ENCODE measurements around the gene ANAPC2. TPM values are rescaled to one million over a fixed set of nuclear protein-coding genes. Genes with fewer than 3 reads are reported as not detected.
A peak's percentile ranks its signal among the peaks of the same experiment; 100 is the strongest.

Gene ANAPC2
- total RNA-seq, 1 donor from 2014 or later = 73.2 TPM

DNA sequence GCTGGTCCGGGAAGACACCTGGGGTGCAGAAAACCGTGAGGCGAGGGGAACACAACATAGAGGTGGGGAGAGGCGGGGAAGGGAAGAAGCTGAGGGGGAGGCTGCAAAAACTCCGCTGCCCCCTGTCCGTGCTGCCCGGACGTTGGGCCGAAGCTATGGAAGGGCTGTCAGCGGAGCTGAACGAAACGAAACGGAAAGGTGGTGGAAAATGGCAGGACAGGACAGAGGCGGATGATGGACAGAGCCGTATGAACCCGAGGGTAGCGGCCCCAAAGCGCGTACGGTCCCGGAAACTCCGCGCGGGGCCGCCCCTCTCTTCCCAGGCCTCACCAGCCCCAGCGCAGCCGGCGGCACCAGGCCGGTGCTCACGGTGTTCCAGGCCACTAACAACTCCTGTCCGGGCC is 272 bp downstream of the ANAPC2 start:
- no peak for DNase-seq (ENCODE audit: low spot score, unreplicated experiment)

DNA sequence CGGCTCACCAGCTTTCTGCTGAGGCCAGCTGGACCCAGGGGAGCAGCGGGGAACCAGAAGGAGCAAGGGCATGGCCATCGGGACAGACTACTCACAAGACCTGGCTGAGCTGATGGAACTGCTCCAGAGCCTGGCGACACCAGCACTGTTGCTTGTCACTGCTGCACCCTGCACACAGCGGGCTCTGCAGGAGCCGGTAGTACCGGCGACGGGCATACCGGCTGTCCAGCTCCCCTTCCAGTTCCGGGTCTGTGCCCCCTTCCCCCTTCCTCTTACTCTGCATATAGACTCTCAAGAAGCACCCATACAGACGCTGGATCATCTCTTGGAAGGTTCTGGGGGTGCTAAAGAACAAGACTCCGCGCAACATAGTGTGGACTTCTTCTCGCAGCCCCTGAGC is 974 bp downstream of the ANAPC2 start:
- DNase-seq (ENCODE audit: low spot score, unreplicated experiment) = no peak
- Mint-ChIP-seq H3K27me3 (no peaks in the 10 kb centered on the region), H3K27ac (peak overlapping the region; percentile 88), H3K9me3 (ENCODE audit: low read depth) (no peaks in the 10 kb centered on the region), H3K4me3 (ENCODE audit: low read depth) (peak overlapping the region; percentile 91), H3K4me1 (ENCODE audit: low read depth) (peaks cover 15% of the 10 kb centered on the region), H3K36me3 (ENCODE audit: insufficient read depth) (peaks cover 2% of the 10 kb centered on the region)
- TF ChIP-seq, protein P1, sequence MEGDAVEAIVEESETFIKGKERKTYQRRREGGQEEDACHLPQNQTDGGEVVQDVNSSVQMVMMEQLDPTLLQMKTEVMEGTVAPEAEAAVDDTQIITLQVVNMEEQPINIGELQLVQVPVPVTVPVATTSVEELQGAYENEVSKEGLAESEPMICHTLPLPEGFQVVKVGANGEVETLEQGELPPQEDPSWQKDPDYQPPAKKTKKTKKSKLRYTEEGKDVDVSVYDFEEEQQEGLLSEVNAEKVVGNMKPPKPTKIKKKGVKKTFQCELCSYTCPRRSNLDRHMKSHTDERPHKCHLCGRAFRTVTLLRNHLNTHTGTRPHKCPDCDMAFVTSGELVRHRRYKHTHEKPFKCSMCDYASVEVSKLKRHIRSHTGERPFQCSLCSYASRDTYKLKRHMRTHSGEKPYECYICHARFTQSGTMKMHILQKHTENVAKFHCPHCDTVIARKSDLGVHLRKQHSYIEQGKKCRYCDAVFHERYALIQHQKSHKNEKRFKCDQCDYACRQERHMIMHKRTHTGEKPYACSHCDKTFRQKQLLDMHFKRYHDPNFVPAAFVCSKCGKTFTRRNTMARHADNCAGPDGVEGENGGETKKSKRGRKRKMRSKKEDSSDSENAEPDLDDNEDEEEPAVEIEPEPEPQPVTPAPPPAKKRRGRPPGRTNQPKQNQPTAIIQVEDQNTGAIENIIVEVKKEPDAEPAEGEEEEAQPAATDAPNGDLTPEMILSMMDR (IDR thresholded peaks at IDR 0.05; ENCODE audit: unreplicated experiment) = no peak

More for the DNA sequence above, 272 bp downstream of the ANAPC2 start:
- TF ChIP-seq, protein P1 (IDR thresholded peaks at IDR 0.05; ENCODE audit: unreplicated experiment) = no peak
- Mint-ChIP-seq H3K27ac (peak overlapping the region; percentile 93), H3K4me3 (ENCODE audit: low read depth) (peak overlapping the region; percentile 91), H3K4me1 (ENCODE audit: low read depth) (peaks cover 15% of the 10 kb centered on the region), H3K36me3 (ENCODE audit: insufficient read depth) (peaks cover 2% of the 10 kb centered on the region), H3K27me3 (no peaks in the 10 kb centered on the region), H3K9me3 (ENCODE audit: low read depth) (no peaks in the 10 kb centered on the region)

DNA sequence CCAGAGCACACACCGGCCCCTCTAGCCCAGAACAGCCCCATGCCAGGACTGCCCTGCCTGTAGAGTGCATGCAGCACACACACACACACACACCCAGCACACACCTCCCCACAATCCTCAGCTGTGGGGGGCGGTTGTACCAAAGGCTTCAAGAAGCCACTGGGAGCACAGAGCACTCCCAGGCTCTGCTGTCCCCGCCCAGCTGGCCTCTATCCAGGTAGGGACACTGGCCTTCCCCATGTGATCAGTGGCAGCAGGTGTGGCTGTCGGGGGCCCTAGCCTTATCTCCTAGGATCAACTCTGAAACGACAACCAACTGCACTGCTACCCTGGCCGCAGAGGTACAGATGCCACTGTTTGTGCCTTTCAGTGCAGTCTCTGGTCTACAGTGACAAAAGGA is 2.0 kb downstream of the ANAPC2 start:
- H3K4me3 Mint-ChIP-seq (ENCODE audit: low read depth) = peak overlapping the region; percentile 91
- H3K4me1 Mint-ChIP-seq (ENCODE audit: low read depth) = peaks cover 15% of the 10 kb centered on the region
- peaks cover 4% of the 10 kb centered on the region for H3K36me3 Mint-ChIP-seq (ENCODE audit: insufficient read depth)
- H3K27me3 Mint-ChIP-seq = no peaks in the 10 kb centered on the region
- DNase-seq (ENCODE audit: low spot score, unreplicated experiment) = no peak
- no peak overlapping the region for H3K27ac Mint-ChIP-seq
- no peaks in the 10 kb centered on the region for H3K9me3 Mint-ChIP-seq (ENCODE audit: low read depth)
- TF ChIP-seq, protein P1 (IDR thresholded peaks at IDR 0.05; ENCODE audit: unreplicated experiment) = no peak

DNA sequence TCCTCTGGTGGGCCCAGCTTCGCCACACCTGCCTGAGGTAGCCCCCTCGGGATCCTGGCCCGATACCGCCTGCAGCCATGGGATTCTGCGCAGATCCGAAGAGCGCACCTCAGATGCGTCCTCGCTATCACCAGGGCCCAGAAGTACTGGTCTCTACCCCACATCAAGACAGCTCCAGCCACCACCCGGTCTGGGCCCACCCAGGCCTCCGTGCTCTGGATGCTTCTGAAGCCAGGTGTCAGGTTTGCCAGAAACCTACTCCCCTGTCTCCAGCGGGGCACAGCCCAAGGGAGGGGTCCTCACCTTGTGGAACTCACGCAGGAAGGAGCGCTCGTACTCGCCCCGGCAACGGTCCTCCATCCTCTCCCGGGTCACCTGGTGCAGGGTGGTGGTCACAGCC is 2.4 kb downstream of the ANAPC2 start:
- peaks cover 4% of the 10 kb centered on the region for H3K36me3 Mint-ChIP-seq (ENCODE audit: insufficient read depth)
- no peak overlapping the region for H3K4me3 Mint-ChIP-seq (ENCODE audit: low read depth)
- H3K4me1 Mint-ChIP-seq (ENCODE audit: low read depth) = peaks cover 15% of the 10 kb centered on the region
- no peaks in the 10 kb centered on the region for H3K27me3 Mint-ChIP-seq
- H3K9me3 Mint-ChIP-seq (ENCODE audit: low read depth) = no peaks in the 10 kb centered on the region
- TF ChIP-seq, protein P1 (IDR thresholded peaks at IDR 0.05; ENCODE audit: unreplicated experiment) = no peak
- DNase-seq (ENCODE audit: low spot score, unreplicated experiment) = no peak
- no peak overlapping the region for H3K27ac Mint-ChIP-seq

DNA sequence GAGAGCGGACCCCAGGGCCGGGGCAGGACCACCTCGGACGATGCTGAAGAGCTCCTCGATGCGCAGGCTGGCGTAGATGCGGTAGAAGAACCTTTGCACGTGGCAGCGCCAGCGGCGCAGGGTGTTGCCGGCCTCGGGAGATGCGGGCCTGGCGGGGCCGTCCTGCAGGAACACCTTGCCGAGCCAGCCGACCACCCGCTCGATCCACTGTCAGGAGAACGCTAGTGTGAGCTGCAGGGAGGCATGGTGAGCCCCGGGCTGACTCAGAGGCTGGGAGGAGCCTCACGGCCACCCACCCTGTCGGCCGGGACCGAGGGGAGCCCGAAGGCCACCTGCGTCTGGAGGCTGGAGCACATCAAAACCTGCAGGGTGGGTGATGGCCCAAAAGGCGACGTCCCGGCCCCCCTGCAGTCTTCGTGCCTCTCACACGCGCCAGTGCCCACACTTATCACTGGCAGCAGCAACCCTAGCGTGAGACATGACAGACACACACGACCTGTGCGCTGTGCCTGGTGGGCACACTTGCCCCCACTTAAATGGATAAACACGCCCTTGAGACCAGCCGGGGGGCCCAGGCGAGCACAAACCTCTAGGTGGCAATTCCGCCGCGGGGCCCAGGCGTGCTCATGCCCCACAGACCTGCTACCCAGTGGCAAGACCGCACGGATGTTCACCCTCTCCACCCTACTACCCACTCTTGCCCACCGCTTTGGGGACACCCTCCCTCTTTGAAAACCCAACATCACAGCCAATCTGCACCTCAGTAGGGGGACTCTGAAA is 3.3 kb downstream of the ANAPC2 start:
- no peak overlapping the region for H3K27ac Mint-ChIP-seq
- no peaks in the 10 kb centered on the region for H3K9me3 Mint-ChIP-seq (ENCODE audit: low read depth)
- no peak overlapping the region for H3K4me3 Mint-ChIP-seq (ENCODE audit: low read depth)
- H3K36me3 Mint-ChIP-seq (ENCODE audit: insufficient read depth) = peaks cover 4% of the 10 kb centered on the region
- no peak for DNase-seq (ENCODE audit: low spot score, unreplicated experiment)
- TF ChIP-seq, protein P1 (IDR thresholded peaks at IDR 0.05; ENCODE audit: unreplicated experiment) = no peak
- H3K4me1 Mint-ChIP-seq (ENCODE audit: low read depth) = peaks cover 15% of the 10 kb centered on the region
- no peaks in the 10 kb centered on the region for H3K27me3 Mint-ChIP-seq
